GM12878 (cell line): ENCODE results near the gene IKZF1. TPM values are rescaled to one million over a fixed set of nuclear protein-coding genes. Genes with fewer than 3 reads are reported as not detected.

Experiments used
- CBFB ChIP-seq: IDR thresholded peaks from 2 replicates; pipeline ENCODE4 v1.6.1; 2016; ENCODE audit warnings: antibody characterized with exemption, low read depth
- FOS ChIP-seq: IDR thresholded peaks from 3 replicates; pipeline ENCODE4 v1.6.1; 2011; ENCODE audit warnings: borderline replicate concordance; ENCODE audit not compliant: insufficient read length; ENCODE audit errors: extremely low read depth
- GABPA ChIP-seq: IDR thresholded peaks from 2 replicates; pipeline ENCODE4 v1.6.1; 2014; ENCODE audit warnings: antibody characterized with exemption, low read depth, mild to moderate bottlenecking, inconsistent platforms
- NBN ChIP-seq: fragments of 450-650 bp; IDR thresholded peaks from 2 replicates; pipeline ENCODE4 v1.6.1; 2016
- PAX5 ChIP-seq: IDR thresholded peaks from 2 replicates; pipeline ENCODE4 v1.6.1; 2011; ENCODE audit warnings: low read depth, low read length, borderline replicate concordance
- SMAD5 ChIP-seq: IDR thresholded peaks from 2 replicates; pipeline ENCODE4 v1.6.1; 2016; ENCODE audit warnings: antibody characterized with exemption, low read depth
- TBL1XR1 ChIP-seq: IDR thresholded peaks from 2 replicates; pipeline ENCODE4 v1.6.1; 2012; ENCODE audit warnings: low read depth, low read length, improper control_type of control experiment
- ZSCAN29 ChIP-seq: fragments of 450-650 bp; IDR thresholded peaks from 2 replicates; pipeline ENCODE4 v1.6.1; 2017; ENCODE audit warnings: mild to moderate bottlenecking, moderate library complexity
- polyA plus RNA-seq, 11 experiments: library from polyadenylated mRNA; depleted of rRNA in 4 of 11; unstranded in 6 of 11; stranded (reverse) in 5 of 11; fragments of >200 nt; fragmentation: Nextera tagmentation in 4 of 11; fragmentation: Illumina TruSeq in 1 of 11; extraction: Ambion mirVana in 4 of 11; extraction: Trizol in 1 of 11; gene quantifications; 1 replicate in 1 of 11; 2 replicates in 10 of 11; pipeline versions ENCODE4 v1.2.1 to v1.2.3, GENCODE V29; 2011 to 2016; ENCODE audit warnings: inconsistent platforms in 2 of 11, missing spikeins in 2 of 11, low read depth in 1 of 11
- total RNA-seq, 4 experiments: library from RNA; depleted of rRNA in 3 of 4; stranded (reverse); fragments of >200 nt in 3 of 4; fragmentation: Illumina TruSeq in 1 of 4; extraction: Trizol in 1 of 4; gene quantifications; 2 replicates each; pipeline versions ENCODE4 v1.2.1 to v1.2.3, GENCODE V29; 2013 to 2021
- TF ChIP-seq, protein P1 (sequence below): fragments of 450-650 bp; IDR thresholded peaks from 2 replicates; pipeline ENCODE4 v1.6.1; 2016; ENCODE audit warnings: mild to moderate bottlenecking
- TF ChIP-seq, protein P2 (sequence below): fragments of 450-650 bp; IDR thresholded peaks from 2 replicates; pipeline ENCODE4 v1.6.1; 2018; ENCODE audit warnings: mild to moderate bottlenecking, low read depth, moderate library complexity; ENCODE audit not compliant: partially characterized antibody
- TF ChIP-seq, protein P3 (sequence below): IDR thresholded peaks from 2 replicates; pipeline ENCODE4 v1.6.1; 2012; ENCODE audit warnings: low read length, inconsistent platforms
- TF ChIP-seq, protein P4 (sequence below): fragments of 450-650 bp; IDR thresholded peaks from 2 replicates; pipeline ENCODE4 v1.6.1; 2017; ENCODE audit warnings: borderline replicate concordance
- TF ChIP-seq, protein P5 (sequence below): IDR thresholded peaks from 2 replicates; pipeline ENCODE4 v1.6.1; 2012; ENCODE audit warnings: low read depth, low read length, improper control_type of control experiment
- TF ChIP-seq, protein P6 (sequence below): fragments of 450-650 bp; formaldehyde crosslinking; IDR thresholded peaks from 2 replicates; pipeline ENCODE4 v1.4.0; 2020; ENCODE audit warnings: mild to moderate bottlenecking, moderate library complexity

IKZF1 gene
- total and polyA plus RNA-seq, 10 of the 15 experiments (the other 5 are each of a cell fraction or from before 2014, with no cell fraction given): 27.2 to 125 (median 71.6) TPM

DNA sequence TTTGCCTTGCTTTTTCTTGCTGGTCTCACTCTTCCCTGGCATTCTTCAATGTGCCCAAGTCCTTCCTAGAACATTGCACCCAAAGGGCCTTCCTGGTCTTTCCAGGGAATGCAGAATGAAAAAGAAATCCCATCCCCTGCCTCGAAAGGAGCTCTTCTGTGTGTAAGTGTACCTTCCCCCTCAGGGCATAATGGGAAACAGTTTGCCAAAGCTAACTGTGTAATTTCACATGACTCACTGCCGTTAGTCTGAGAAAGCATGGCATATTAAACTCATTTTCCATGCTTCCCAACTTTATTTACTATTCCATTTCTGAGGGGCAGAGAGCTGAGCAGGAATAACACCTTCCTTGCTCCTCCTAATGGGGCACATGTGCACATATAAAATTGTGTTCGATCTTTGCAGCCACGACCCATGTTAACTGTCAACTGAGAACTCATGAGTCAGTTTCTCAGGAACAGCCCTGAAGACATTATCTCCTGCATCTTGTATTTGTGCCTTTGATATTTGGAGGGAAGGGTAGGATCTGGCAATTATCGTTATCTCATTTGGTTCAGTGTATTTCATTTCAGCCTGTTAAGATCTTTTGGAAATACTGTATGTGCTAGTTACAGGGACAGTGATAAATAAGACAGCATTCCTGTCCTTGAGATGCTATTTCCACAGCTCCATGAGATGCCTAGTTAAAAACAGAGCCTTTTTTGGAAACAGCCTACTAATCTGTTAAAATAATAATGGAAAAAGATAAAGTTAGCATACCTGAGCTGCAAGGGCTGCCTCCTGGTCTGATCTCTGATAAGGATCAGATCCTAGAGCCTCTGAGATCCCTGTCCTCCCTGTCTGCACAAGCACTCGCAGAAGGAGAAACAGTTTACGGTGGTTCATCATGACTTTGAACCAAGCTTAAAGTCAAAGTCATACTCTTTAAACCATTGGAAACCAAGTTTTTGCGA is 42.3 kb downstream of the IKZF1 start (continued):
- TF ChIP-seq, protein P1, sequence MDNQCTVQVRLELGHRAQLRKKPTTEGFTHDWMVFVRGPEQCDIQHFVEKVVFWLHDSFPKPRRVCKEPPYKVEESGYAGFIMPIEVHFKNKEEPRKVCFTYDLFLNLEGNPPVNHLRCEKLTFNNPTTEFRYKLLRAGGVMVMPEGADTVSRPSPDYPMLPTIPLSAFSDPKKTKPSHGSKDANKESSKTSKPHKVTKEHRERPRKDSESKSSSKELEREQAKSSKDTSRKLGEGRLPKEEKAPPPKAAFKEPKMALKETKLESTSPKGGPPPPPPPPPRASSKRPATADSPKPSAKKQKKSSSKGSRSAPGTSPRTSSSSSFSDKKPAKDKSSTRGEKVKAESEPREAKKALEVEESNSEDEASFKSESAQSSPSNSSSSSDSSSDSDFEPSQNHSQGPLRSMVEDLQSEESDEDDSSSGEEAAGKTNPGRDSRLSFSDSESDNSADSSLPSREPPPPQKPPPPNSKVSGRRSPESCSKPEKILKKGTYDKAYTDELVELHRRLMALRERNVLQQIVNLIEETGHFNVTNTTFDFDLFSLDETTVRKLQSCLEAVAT: no peak
- TF ChIP-seq SMAD5: no peak
- TF ChIP-seq, protein P2, sequence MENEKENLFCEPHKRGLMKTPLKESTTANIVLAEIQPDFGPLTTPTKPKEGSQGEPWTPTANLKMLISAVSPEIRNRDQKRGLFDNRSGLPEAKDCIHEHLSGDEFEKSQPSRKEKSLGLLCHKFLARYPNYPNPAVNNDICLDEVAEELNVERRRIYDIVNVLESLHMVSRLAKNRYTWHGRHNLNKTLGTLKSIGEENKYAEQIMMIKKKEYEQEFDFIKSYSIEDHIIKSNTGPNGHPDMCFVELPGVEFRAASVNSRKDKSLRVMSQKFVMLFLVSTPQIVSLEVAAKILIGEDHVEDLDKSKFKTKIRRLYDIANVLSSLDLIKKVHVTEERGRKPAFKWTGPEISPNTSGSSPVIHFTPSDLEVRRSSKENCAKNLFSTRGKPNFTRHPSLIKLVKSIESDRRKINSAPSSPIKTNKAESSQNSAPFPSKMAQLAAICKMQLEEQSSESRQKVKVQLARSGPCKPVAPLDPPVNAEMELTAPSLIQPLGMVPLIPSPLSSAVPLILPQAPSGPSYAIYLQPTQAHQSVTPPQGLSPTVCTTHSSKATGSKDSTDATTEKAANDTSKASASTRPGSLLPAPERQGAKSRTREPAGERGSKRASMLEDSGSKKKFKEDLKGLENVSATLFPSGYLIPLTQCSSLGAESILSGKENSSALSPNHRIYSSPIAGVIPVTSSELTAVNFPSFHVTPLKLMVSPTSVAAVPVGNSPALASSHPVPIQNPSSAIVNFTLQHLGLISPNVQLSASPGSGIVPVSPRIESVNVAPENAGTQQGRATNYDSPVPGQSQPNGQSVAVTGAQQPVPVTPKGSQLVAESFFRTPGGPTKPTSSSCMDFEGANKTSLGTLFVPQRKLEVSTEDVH: no peak
- TF ChIP-seq NBN: no peak
- TF ChIP-seq, protein P3, sequence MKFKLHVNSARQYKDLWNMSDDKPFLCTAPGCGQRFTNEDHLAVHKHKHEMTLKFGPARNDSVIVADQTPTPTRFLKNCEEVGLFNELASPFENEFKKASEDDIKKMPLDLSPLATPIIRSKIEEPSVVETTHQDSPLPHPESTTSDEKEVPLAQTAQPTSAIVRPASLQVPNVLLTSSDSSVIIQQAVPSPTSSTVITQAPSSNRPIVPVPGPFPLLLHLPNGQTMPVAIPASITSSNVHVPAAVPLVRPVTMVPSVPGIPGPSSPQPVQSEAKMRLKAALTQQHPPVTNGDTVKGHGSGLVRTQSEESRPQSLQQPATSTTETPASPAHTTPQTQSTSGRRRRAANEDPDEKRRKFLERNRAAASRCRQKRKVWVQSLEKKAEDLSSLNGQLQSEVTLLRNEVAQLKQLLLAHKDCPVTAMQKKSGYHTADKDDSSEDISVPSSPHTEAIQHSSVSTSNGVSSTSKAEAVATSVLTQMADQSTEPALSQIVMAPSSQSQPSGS: no peak
- no peak for TF ChIP-seq ZSCAN29
- TF ChIP-seq FOS: no peak
- no peak for TF ChIP-seq PAX5
- no peak for TF ChIP-seq TBL1XR1
- TF ChIP-seq, protein P4, sequence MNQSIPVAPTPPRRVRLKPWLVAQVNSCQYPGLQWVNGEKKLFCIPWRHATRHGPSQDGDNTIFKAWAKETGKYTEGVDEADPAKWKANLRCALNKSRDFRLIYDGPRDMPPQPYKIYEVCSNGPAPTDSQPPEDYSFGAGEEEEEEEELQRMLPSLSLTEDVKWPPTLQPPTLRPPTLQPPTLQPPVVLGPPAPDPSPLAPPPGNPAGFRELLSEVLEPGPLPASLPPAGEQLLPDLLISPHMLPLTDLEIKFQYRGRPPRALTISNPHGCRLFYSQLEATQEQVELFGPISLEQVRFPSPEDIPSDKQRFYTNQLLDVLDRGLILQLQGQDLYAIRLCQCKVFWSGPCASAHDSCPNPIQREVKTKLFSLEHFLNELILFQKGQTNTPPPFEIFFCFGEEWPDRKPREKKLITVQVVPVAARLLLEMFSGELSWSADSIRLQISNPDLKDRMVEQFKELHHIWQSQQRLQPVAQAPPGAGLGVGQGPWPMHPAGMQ: no peak
- TF ChIP-seq, protein P5, sequence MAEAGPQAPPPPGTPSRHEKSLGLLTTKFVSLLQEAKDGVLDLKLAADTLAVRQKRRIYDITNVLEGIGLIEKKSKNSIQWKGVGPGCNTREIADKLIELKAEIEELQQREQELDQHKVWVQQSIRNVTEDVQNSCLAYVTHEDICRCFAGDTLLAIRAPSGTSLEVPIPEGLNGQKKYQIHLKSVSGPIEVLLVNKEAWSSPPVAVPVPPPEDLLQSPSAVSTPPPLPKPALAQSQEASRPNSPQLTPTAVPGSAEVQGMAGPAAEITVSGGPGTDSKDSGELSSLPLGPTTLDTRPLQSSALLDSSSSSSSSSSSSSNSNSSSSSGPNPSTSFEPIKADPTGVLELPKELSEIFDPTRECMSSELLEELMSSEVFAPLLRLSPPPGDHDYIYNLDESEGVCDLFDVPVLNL: no peak
- no peak for TF ChIP-seq GABPA
- no peak for TF ChIP-seq CBFB
- TF ChIP-seq, protein P6, sequence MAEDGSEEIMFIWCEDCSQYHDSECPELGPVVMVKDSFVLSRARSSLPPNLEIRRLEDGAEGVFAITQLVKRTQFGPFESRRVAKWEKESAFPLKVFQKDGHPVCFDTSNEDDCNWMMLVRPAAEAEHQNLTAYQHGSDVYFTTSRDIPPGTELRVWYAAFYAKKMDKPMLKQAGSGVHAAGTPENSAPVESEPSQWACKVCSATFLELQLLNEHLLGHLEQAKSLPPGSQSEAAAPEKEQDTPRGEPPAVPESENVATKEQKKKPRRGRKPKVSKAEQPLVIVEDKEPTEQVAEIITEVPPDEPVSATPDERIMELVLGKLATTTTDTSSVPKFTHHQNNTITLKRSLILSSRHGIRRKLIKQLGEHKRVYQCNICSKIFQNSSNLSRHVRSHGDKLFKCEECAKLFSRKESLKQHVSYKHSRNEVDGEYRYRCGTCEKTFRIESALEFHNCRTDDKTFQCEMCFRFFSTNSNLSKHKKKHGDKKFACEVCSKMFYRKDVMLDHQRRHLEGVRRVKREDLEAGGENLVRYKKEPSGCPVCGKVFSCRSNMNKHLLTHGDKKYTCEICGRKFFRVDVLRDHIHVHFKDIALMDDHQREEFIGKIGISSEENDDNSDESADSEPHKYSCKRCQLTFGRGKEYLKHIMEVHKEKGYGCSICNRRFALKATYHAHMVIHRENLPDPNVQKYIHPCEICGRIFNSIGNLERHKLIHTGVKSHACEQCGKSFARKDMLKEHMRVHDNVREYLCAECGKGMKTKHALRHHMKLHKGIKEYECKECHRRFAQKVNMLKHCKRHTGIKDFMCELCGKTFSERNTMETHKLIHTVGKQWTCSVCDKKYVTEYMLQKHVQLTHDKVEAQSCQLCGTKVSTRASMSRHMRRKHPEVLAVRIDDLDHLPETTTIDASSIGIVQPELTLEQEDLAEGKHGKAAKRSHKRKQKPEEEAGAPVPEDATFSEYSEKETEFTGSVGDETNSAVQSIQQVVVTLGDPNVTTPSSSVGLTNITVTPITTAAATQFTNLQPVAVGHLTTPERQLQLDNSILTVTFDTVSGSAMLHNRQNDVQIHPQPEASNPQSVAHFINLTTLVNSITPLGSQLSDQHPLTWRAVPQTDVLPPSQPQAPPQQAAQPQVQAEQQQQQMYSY: no peak
